HepG2 (cell line): ENCODE results near the gene ITGB2. TPM values are rescaled to one million over a fixed set of nuclear protein-coding genes. Genes with fewer than 3 reads are reported as not detected.
A peak's percentile ranks its signal among the peaks of the same experiment; 100 is the strongest.

ENCODE experiments used
- EHMT2 ChIP-seq: fragments of 200-600 bp; sonication (generic); IDR thresholded peaks from 2 replicates; pipeline ENCODE4 v1.7.0; 2017; ENCODE audit warnings: antibody characterized with exemption, low read depth, low read length, borderline replicate concordance
- HMG20A ChIP-seq: IDR thresholded peaks from 2 replicates; pipeline ENCODE4 v1.6.1; 2016; ENCODE audit warnings: borderline replicate concordance
- MED8 ChIP-seq: sonication (generic); formaldehyde crosslinking; IDR thresholded peaks from 2 replicates; pipeline ENCODE4 v1.8.1; 2023; ENCODE audit warnings: mild to moderate bottlenecking, missing genetic modification reagents; ENCODE audit not compliant: insufficient replicate concordance
- POLR2G ChIP-seq: fragments of 200-400 bp; formaldehyde crosslinking; IDR thresholded peaks from 2 replicates; pipeline ENCODE4 v1.6.1; 2018; ENCODE audit warnings: mild to moderate bottlenecking, low read depth, low read length, moderate library complexity
- SP2 ChIP-seq: sonication (generic); formaldehyde crosslinking; IDR thresholded peaks from 2 replicates; pipeline ENCODE4 v1.5.1; 2020; ENCODE audit warnings: mild to moderate bottlenecking, missing genetic modification reagents
- SPEN ChIP-seq: sonication (generic); formaldehyde crosslinking; IDR thresholded peaks from 2 replicates; pipeline ENCODE4 v1.5.1; 2020; ENCODE audit warnings: low read depth, mild to moderate bottlenecking, missing genetic modification reagents
- SSRP1 ChIP-seq: IDR thresholded peaks from 2 replicates; pipeline ENCODE4 v1.6.1; 2016; ENCODE audit warnings: control low read depth
- STAT6 ChIP-seq: sonication (generic); formaldehyde crosslinking; IDR thresholded peaks from 2 replicates; pipeline ENCODE4 v1.4.0; 2020; ENCODE audit warnings: missing genetic modification reagents, mild to moderate bottlenecking, borderline replicate concordance
- ZBTB21 ChIP-seq: sonication (generic); formaldehyde crosslinking; IDR thresholded peaks from 2 replicates; pipeline ENCODE4 v1.4.0; 2020; ENCODE audit warnings: missing genetic modification reagents
- ZC3H13 ChIP-seq: sonication (generic); formaldehyde crosslinking; IDR thresholded peaks from 2 replicates; pipeline ENCODE4 v1.8.1; 2023; ENCODE audit warnings: mild to moderate bottlenecking, missing genetic modification reagents, moderate library complexity
- ZFP1 ChIP-seq: IDR thresholded peaks from 2 replicates; pipeline ENCODE4 v1.6.1; 2016
- ZNF383 ChIP-seq: sonication (generic); formaldehyde crosslinking; IDR thresholded peaks from 2 replicates; pipeline ENCODE4 v1.4.0; 2020; ENCODE audit warnings: missing genetic modification reagents, mild to moderate bottlenecking, borderline replicate concordance
- ZNF556 ChIP-seq: sonication (generic); formaldehyde crosslinking; IDR thresholded peaks from 2 replicates; pipeline ENCODE4 v1.4.0; 2020; ENCODE audit warnings: mild to moderate bottlenecking, missing genetic modification reagents, borderline replicate concordance
- ZNF564 ChIP-seq: sonication (generic); formaldehyde crosslinking; IDR thresholded peaks from 2 replicates; pipeline ENCODE4 v1.8.1; 2023; ENCODE audit warnings: mild to moderate bottlenecking, missing genetic modification reagents
- ZNF597 ChIP-seq: sonication (generic); formaldehyde crosslinking; IDR thresholded peaks from 2 replicates; pipeline ENCODE4 v1.5.0; 2020; ENCODE audit warnings: missing genetic modification reagents
- ZNF605 ChIP-seq: sonication (generic); formaldehyde crosslinking; IDR thresholded peaks from 2 replicates; pipeline ENCODE4 v1.8.0; 2022; ENCODE audit warnings: mild to moderate bottlenecking, missing genetic modification reagents
- ZSCAN12 ChIP-seq: sonication (generic); formaldehyde crosslinking; IDR thresholded peaks from 2 replicates; pipeline ENCODE4 v1.9.0; 2021; ENCODE audit warnings: mild to moderate bottlenecking, missing genetic modification reagents
- polyA plus RNA-seq, 8 experiments: library from polyadenylated mRNA; depleted of rRNA in 3 of 8; stranded (reverse) in 7 of 8; unstranded in 1 of 8; fragments of >200 nt; fragmentation: Illumina TruSeq in 4 of 8; extraction: Trizol in 4 of 8; gene quantifications; 2 replicates each; pipeline versions ENCODE4 v1.2.1 to v1.2.3, GENCODE V29; 2011 to 2016; ENCODE audit warnings: low read depth in 4 of 8, missing spikeins in 1 of 8, mixed read lengths in 1 of 8; ENCODE audit not compliant: insufficient read depth in 1 of 8
- total RNA-seq, 5 experiments: library from RNA; depleted of rRNA; stranded (reverse); fragments of >200 nt; fragmentation: Illumina TruSeq; extraction: Trizol; gene quantifications; 2 replicates each; pipeline ENCODE4 v1.2.3, GENCODE V29; 2016; ENCODE audit warnings: low read depth in 1 of 5
- TF ChIP-seq, protein P1 (sequence below): sonication (generic); formaldehyde crosslinking; IDR thresholded peaks from 2 replicates; pipeline ENCODE4 v1.8.1; 2023; ENCODE audit warnings: mild to moderate bottlenecking, inconsistent platforms, moderate library complexity, missing genetic modification reagents, borderline replicate concordance
- TF ChIP-seq, protein P2 (sequence below): sonication (generic); formaldehyde crosslinking; conservative IDR thresholded peaks from 2 replicates; pipeline ENCODE4 v1.8.0; 2022; ENCODE audit warnings: mild to moderate bottlenecking, moderate library complexity, missing genetic modification reagents
- TF ChIP-seq, protein P3 (sequence below): sonication (generic); formaldehyde crosslinking; IDR thresholded peaks from 2 replicates; pipeline ENCODE4 v1.4.0; 2020; ENCODE audit warnings: missing genetic modification reagents, borderline replicate concordance

The ITGB2 gene
- total and polyA plus RNA-seq, 2 of the 13 experiments (the other 11 are each of a cell fraction or from before 2014, with no cell fraction given): 4.2 to 18.0 TPM

DNA sequence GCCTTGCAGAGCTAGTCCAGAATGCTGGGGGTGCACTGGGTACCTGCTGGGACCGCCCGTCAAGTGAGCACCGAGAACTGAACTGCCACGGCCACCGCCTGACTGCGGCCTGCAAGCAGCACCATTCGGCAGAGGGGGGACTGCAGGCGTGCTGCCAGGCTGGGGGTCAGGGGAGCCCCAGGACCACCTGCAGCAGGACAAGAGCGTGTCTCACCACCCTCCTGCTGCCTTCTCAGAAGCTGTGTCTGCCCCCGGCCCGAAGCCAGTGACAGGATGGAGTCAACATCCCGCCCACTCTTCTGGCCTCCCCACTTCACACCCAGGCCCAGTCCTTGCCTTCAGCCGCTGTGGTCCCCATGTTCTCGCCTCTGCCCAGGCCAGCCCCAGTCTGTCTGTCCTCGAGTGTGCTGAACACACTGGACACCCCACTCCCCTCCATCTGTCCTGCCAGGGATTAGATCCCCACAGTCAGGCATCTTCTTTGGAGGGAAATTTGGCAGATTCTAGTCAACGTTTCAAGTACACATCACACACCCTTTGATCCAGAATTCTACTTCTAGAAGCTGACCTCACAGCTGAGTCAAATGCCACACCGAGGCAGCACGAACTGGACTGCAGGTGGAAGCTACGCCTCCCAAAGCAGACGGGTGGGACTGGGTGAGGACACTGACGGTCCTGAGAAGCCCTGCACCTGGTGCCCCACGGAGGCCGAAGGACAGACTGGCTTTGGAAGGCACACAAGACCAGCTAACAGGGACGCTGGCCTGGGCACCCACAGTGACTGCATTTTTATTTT, 73.2 kb downstream of the ITGB2 start (continued):
- TF ChIP-seq ZNF383 (no peak), ZSCAN12 (no peak), HMG20A (no peak), SP2 (CRISPR knock-in tag) (peak; percentile 33; the same call in 1 of the 2 replicates), SPEN (CRISPR knock-in tag) (peak; percentile 33; the same call in 1 of the 2 replicates), SSRP1 (CRISPR knock-in tag) (no peak; the same call in 1 of the 2 replicates), ZFP1 (CRISPR knock-in tag) (no peak), ZNF597 (CRISPR knock-in tag) (no peak), ZNF556 (CRISPR knock-in tag) (no peak), ZC3H13 (CRISPR knock-in tag) (peak; percentile 79; the same call in 1 of the 2 replicates), ZNF605 (CRISPR knock-in tag) (no peak; the same call in 1 of the 2 replicates), MED8 (CRISPR knock-in tag) (no peak), EHMT2 (no peak), ZBTB21 (CRISPR knock-in tag) (no peak), STAT6 (CRISPR knock-in tag) (no peak), ZNF564 (CRISPR knock-in tag) (no peak; the same call in 1 of the 2 replicates), POLR2G (peak; percentile 67)
- TF ChIP-seq, protein P1, sequence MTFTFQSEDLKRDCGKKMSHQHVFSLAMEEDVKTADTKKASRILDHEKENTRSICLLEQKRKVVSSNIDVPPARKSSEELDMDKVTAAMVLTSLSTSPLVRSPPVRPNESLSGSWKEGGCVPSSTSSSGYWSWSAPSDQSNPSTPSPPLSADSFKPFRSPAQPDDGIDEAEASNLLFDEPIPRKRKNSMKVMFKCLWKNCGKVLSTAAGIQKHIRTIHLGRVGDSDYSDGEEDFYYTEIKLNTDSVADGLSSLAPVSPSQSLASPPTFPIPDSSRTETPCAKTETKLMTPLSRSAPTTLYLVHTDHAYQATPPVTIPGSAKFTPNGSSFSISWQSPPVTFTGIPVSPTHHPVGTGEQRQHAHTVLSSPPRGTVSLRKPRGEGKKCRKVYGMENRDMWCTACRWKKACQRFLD (CRISPR knock-in tag): no peak
- TF ChIP-seq, protein P2, sequence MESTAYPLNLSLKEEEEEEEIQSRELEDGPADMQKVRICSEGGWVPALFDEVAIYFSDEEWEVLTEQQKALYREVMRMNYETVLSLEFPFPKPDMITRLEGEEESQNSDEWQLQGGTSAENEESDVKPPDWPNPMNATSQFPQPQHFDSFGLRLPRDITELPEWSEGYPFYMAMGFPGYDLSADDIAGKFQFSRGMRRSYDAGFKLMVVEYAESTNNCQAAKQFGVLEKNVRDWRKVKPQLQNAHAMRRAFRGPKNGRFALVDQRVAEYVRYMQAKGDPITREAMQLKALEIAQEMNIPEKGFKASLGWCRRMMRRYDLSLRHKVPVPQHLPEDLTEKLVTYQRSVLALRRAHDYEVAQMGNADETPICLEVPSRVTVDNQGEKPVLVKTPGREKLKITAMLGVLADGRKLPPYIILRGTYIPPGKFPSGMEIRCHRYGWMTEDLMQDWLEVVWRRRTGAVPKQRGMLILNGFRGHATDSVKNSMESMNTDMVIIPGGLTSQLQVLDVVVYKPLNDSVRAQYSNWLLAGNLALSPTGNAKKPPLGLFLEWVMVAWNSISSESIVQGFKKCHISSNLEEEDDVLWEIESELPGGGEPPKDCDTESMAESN (CRISPR knock-in tag): no peak
- TF ChIP-seq, protein P3, sequence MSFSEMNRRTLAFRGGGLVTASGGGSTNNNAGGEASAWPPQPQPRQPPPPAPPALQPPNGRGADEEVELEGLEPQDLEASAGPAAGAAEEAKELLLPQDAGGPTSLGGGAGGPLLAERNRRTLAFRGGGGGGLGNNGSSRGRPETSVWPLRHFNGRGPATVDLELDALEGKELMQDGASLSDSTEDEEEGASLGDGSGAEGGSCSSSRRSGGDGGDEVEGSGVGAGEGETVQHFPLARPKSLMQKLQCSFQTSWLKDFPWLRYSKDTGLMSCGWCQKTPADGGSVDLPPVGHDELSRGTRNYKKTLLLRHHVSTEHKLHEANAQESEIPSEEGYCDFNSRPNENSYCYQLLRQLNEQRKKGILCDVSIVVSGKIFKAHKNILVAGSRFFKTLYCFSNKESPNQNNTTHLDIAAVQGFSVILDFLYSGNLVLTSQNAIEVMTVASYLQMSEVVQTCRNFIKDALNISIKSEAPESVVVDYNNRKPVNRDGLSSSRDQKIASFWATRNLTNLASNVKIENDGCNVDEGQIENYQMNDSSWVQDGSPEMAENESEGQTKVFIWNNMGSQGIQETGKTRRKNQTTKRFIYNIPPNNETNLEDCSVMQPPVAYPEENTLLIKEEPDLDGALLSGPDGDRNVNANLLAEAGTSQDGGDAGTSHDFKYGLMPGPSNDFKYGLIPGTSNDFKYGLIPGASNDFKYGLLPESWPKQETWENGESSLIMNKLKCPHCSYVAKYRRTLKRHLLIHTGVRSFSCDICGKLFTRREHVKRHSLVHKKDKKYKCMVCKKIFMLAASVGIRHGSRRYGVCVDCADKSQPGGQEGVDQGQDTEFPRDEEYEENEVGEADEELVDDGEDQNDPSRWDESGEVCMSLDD (CRISPR knock-in tag): no peak
